ENCODE data around the gene TEX52.

DNA sequence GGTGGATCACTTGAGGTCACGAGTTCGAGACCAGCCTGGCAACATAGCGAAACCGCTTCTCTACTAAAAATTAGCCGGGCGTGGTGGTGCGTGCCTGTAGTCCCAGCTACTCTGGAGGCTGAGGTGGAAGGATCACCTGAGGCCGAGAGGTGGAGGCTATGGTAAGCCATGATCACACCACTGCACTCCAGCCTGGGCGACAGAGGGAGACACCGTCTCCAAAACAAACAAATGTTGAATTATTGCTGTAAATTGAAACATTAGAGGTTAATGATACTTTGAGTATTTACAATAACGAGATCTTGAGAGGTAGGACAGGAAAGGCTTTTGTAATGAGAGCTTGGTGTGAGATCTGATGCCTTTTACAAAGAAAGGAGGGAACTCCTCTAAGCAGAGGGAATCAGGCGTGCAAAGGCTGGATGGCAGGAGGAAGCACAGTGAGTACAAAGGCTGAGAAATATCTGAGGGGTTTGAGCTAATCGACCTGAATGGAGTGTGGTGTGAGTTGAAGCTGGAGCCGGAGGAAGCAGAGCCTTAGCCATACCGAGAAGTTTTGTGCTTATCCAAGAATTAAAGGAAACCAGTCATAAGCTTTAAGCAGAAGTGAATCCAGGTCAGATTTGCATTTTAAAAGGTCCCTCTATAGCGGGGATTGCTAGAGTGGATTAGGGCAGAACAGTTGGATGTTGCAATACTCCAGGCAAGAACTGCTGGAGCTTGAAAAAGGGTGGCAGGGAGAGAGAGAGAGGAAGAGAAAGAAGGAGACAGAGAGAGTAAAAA lies 21.3 kb upstream of the TEX52 start:
- TF ChIP-seq E2F4 (IDR thresholded peaks at IDR 0.05; ENCODE audit: low read depth, low read length) (no peak), PAX8 (IDR thresholded peaks at IDR 0.05) (no peak), SREBF2 (IDR thresholded peaks at IDR 0.05; ENCODE audit: low read length) (no peak), PBX3 (IDR thresholded peaks at IDR 0.05; ENCODE audit: insufficient replicate concordance, low read depth, low read length) (no peak), CHD2 (IDR thresholded peaks at IDR 0.05; ENCODE audit: borderline replicate concordance, low read depth, low read length) (no peak), CHD1 (IDR thresholded peaks at IDR 0.05; ENCODE audit: low read depth, low read length) (no peak), CBX5 (IDR thresholded peaks at IDR 0.05; ENCODE audit: low read depth) (no peak), RFX5 (IDR thresholded peaks at IDR 0.05; ENCODE audit: low read depth, low read length) (no peak)
- TF ChIP-seq, protein P1, sequence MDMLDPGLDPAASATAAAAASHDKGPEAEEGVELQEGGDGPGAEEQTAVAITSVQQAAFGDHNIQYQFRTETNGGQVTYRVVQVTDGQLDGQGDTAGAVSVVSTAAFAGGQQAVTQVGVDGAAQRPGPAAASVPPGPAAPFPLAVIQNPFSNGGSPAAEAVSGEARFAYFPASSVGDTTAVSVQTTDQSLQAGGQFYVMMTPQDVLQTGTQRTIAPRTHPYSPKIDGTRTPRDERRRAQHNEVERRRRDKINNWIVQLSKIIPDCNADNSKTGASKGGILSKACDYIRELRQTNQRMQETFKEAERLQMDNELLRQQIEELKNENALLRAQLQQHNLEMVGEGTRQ (IDR thresholded peaks at IDR 0.05; ENCODE audit: borderline replicate concordance, low read depth, low read length): no peak
- TF ChIP-seq, protein P2, sequence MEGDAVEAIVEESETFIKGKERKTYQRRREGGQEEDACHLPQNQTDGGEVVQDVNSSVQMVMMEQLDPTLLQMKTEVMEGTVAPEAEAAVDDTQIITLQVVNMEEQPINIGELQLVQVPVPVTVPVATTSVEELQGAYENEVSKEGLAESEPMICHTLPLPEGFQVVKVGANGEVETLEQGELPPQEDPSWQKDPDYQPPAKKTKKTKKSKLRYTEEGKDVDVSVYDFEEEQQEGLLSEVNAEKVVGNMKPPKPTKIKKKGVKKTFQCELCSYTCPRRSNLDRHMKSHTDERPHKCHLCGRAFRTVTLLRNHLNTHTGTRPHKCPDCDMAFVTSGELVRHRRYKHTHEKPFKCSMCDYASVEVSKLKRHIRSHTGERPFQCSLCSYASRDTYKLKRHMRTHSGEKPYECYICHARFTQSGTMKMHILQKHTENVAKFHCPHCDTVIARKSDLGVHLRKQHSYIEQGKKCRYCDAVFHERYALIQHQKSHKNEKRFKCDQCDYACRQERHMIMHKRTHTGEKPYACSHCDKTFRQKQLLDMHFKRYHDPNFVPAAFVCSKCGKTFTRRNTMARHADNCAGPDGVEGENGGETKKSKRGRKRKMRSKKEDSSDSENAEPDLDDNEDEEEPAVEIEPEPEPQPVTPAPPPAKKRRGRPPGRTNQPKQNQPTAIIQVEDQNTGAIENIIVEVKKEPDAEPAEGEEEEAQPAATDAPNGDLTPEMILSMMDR (IDR thresholded peaks at IDR 0.05 in 2 of 3, conservative IDR thresholded peaks at IDR 0.05 in 1 of 3; ENCODE audit: control insufficient read depth in 2 of 3, extremely low read depth in 1 of 3, insufficient read depth in 1 of 3, low read depth in 3 of 3, low read length in 3 of 3): 0 out of 6 replicates have a peak, but pooled peaks of 1 of the 3 experiments have one; percentile 5
